Ureter (tissue), 1 donor: Measurements from ENCODE around the gene ZSWIM7. TPM values are rescaled to one million over a fixed set of nuclear protein-coding genes. Genes with fewer than 3 reads are reported as not detected.

Experiments used
- DNase-seq: peaks from one replicate; pipeline ENCODE4 v3.0.0-alpha.2; 2020; ENCODE audit warnings: low spot score
- total RNA-seq: library from RNA; stranded (reverse); gene quantifications from one replicate; pipeline ENCODE4 v1.2.4, GENCODE V29; 2023
- donor health status: DM: yes; HTN: yes; CAD: no.

ZSWIM7 gene, protein sequence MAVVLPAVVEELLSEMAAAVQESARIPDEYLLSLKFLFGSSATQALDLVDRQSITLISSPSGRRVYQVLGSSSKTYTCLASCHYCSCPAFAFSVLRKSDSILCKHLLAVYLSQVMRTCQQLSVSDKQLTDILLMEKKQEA
- total RNA-seq = 29.9 TPM

DNA sequence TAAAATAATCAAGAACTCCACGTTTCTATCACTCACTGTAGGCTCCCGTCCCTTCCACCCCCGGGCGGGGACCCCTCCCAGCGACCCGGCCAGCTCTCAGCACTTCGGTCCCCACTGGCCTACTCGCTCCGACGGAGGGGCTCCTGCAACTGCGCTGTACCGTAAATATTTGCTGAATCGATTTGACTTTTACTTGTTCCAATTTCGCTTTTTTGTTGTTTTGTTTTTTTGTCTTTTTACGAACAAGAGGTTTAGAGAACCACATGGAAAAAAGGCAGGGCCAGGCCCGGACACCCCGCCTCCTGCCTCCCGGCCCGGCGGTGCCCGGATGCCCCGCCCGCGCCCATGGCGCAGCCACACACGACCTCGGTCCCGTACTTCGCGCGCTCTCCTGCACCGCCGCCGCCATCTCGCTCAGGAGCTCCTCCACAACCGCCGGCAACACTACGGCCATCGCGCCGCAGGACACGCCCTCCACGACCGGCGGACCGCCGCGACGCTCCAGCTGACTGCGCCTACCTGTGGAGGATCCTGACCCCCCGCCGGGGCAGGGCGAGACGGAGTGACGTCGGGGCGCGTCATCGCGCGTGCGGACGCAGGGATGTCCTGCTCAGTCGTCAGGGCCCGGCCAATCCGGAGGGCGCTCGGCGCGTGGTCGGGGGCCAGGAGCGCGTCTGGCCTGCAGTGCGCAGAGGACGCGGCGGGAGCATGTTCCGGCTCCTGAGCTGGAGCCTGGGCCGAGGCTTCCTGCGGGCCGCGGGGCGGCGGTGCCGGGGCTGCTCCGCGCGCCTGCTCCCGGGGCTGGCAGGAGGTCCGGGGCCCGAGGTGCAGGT is at the start of gene ZSWIM7, which contains the start of gene TTC19:
TSS of gene ZSWIM7 (minus strand) at position 564 of the 833 bp plus-strand sequence. CDS start at position 454, 110 bp downstream.
TSS of gene TTC19 (plus strand) at position 684 of the 833 bp plus-strand sequence. CDS start at position 709, 25 bp downstream.
- DNase-seq = peak; percentile 96

DNA sequence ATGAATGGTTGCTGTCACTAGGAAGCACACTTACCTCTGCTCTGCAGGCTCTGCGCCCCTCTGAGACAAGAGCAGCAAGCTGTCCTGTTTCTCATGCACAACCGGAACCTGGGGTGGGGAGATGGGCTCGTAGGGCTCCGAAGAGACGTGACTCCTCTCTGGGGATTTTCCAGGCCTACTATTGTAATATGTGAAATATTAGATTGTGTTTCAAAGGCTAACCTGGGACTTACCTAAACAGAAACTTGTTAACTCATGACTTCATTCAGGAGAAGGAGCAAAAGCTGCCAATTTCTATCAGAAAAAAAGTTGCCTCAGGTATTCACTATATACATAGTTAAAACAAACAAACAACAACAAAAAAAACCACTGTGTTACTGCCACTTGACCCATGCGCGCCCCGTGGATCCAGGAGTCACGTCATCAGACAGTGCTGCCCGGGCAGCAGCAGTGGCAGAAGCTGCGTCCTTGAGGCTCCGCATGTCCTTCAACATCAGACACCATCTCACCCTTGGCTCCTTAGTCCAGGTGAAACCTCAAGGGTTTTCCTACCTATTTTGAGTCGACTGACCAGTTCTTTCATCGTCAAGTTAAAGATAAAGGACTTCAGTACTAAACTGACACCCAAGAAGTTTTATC is 49.4 kb upstream of the ZSWIM7 start:
- DNase-seq = no peak

DNA sequence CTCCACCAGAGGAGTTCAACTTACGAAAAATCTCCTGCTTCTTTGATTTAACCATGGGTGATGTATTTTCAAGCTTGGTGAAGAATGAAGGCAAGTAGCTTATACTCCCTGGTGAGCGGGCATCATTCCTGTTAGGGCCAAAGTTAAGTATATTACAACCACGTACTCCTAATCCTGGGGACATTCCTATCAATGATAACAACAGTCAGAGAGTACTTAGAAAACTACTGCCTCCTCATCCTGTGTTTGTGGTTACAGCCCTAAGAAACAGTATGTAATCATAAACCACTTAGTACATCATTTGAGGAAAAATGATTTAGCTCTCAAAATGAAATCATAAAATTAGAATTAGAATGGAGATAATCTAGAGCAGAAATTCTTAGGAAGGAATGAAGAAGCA is 47.5 kb upstream of the ZSWIM7 start:
- DNase-seq = no peak

DNA sequence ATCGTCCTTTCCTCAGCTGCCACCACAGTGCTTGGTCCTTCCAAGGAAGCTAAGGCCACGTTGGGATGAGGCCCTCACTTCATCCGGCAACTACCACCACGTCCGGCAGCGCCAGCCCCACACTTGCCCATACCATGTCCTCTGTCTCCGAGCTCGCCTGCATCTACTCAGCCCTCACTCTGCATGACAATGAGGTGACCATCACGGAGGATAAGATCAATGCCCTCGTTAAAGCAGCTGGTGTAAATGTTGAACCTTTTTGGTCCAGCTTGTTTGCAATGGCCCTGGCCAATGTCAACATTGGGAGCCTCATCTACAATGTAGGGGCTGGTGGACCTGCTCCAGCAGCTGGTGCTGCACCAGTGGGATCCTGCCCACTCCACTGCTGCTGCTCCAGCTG is 45.0 kb upstream of the ZSWIM7 start:
- no peak for DNase-seq

DNA sequence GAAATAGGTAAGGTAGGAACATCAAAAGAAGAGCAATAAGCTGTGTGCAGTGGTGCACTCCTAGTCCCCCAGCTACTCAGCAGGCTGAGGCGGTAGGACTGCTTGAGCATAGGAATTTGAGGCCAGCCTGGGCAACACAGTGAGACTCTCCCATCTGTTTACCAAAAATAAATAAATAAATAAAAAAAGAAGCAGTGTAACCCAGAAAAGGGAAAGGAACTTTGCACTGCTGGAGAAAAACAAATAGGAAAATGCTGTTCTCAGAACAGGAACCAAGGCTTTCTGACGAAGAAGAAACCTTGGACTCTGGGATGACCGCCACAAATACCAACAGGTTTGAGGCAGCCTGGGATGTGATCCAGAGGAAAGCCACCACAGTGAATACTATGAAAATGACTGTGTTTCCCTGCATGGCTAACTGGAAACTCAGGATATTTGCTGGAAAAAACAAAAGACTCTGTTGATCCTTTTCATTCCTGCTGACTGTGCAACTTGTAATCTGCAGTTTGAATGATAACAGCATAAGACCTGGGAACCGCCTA is 41.3 kb upstream of the ZSWIM7 start:
- DNase-seq = no peak

DNA sequence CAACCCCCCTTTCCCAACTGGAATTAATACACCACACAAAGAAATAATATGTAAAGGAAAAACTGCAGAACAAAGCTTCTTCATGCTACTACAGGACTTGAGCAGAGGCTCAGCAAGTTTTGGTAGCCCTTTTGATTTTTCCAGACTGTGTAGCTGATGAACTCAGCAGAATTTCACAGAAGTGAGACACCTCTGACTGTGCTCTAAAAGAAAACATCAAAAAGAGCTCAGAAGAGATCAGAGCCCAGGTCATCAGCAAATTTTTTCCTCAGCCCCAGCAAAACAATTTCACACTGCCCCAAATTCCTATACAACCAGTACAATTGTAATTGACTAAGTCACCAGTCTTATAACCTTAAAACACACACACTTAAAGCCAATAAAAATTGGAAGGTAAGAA is 38.1 kb upstream of the ZSWIM7 start:
- DNase-seq = no peak

DNA sequence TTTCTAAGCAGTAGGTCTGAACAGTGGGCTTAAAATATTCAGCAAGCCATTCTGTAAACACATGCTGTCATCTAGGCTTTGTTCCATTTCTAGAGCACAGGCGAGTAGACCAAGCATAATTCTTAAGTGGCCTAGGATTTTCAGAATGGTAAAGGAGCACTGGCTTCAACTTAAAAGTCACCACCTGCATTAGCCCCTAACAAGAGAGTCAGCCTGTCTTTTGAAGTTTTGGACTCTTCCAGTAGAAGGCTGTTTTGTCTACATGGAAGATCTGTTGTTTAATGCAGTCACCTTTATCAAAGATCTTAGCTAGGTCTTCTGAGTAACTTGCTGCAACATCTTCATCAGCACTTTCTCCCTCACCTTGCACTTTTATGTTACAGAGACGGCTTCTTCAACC is 36.8 kb upstream of the ZSWIM7 start:
- DNase-seq = no peak

DNA sequence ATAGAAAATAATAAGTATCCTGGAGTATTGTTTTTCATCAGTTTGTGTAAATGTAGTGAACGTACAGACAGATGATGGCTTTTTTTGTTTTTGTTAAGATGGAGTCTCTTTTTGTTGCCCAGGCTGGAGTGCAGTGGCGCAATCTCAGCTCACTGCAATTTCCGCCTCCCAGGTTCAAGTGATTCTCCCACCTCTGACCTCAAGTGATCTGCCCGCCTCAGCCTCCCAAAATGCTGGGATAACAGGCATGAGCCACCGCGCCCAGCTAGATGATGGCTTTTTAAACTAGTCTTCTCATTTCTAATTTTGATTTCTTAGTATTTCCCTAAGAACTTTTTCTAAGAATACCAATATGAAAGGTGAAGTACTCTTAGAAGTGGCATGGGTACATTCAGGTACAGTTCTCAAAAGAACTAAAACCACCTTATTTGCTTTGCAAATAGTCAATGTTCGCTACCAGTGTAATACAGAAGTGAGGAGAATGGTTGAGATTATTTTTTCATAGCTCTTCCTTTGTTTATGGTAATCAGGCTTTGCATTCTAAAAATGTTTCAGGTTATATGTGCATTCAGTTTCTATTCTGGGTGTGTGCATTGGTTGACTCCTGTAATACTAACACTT is 34.3 kb upstream of the ZSWIM7 start:
- no peak for DNase-seq

DNA sequence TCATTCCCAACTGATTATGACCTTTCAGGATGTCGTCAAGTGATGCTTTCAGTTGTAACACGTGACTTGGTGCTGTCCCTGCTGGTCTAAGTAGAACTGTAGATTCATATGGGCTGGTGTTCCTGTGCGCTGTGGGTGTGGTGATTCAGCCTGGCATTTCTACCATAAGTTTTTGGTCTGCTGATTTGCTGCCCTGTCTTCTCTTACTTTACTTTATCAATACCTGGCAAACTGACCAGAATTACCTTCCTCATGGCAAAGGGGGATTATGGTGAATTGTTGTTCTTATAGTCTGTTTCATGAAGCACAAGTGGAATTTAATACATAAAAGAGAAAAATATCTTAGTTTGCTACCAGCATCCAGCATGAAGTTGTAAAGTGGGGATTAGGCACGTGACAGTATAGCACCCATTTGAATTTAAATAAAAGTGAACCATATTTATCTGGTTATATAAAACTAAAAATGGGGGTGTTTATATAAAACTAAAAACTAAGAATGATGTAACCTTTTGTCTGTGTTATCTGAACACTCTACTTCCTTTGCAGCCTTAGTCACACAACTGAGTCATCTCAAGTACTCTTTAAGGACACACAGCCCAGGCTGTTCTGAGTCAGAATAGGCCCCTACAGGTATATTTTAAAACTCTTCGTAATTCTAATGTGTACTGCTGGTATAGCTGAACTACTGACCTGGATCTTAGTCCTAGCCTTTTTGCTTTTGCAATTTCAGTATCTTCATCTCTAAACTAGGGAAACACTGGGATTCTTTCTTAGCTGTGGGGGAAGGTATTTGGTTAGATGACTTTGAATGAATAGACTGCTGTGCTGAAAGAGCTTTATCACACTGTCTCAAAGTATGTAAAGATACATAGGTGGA is 28.4 kb upstream of the ZSWIM7 start:
- DNase-seq = no peak

DNA sequence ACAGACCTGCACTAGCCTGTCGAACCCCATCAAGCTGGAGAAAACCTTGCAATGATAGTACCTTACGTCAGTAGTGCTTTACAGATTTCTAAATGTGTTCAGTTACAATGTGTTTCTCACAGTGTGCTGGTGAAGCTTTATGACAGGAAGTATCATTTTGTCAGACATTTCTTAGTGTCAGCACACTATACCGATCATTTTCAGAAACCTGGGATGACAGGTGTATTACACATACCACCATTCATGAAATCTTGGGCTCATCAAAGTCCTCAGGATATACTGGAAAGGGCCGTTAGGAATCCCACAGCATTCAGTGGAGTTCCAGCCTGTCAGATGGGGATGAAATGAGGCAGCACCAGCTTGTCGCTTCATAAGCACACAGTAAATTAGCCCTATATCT is 27.4 kb upstream of the ZSWIM7 start:
- no peak for DNase-seq

DNA sequence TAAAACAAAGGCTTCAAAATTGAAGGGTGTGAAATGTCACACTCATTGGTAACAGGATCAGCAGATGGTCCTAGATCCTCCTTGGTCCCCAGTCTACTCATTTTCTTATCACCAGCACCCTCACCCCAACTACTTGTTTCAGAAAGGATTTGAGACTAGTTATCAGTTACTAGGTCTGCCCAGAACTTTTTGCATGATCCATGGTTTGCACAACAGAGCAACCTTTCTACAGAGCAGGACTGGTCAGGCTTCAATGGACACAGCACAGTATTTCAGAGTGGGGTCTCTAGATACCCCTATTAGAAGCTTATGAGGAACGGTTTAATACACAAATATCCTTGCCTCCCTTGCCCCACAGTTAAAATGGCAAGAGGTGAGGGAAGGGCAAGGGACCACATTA is 25.7 kb upstream of the ZSWIM7 start:
- no peak for DNase-seq

DNA sequence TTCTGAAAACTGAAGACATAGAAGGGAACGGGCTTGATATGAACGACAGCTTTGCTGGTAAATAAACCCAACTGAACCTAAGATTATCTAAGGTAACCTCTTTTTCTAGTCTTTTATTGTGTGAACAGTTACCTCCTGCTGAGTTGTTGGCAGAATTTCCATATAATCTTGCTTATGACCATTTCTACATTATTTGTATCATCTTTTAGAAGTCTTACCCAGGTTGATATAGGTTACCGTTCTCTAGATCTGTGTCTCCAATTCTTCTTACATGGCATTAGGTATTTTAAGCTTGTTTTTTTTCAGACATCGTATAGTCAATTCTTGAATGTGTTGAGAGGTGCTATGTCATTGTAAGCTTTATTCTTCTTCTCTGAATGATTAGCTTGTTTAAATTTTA is 24.4 kb upstream of the ZSWIM7 start:
- DNase-seq = no peak

DNA sequence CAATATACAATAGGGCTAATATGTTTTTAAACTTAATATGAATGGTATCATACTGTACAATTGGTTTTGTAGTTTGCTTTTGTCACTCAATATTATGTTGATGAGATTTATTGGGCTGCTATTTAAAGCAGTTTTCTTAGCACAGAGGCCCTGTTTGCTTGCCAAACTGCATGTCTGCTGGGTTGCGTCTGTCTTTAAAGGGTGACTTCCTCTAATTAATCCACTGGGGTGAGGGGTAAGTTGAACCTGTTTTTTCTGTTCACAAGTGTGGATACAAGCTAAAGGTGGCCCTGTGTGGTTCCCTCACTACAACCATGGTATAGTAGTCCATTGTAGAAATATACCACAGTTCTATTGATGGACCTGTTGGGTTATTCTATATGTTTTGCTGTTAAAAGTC is 19.8 kb upstream of the ZSWIM7 start:
- DNase-seq = no peak

DNA sequence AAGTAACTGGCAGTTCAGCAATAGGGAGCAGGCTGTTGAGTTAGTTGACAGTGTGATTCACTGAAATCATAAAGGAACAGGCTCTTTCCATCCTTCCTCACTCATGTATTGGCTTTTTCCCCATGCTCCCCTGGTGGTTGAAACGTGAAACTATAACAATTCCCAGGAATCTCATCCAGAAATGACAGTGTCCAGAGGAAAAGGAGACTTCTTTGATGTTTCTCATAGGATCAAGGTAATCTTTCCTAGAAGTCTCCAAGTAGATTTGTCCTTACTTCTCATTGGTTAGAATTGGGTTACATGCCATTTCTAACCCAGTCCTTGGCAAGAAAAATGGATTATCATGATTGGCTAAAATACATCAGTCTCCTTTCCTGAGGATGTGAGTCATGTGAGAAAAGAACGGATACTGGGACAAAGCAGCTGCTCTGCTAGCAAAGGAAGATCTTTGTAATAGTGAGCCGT is 14.5 kb upstream of the ZSWIM7 start:
- DNase-seq = no peak

DNA sequence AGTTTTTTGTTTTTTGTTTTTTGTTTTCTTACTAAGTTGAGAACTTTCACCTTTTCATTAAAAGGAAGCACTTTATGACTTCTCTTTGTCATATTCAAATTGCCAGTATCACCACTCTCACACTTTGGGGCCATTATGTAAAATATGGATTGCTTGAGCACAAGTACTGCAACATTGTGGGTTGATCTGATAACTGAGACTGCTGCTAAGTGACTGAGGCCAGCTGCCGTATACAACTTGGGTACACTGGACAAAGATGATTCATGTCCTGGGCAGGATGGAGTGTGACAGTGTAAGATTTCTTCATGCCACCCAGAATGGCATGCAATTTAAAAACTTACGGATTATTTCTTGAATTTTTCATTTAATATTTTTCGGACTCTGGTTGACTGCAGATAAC is 7.9 kb upstream of the ZSWIM7 start:
- no peak for DNase-seq

DNA sequence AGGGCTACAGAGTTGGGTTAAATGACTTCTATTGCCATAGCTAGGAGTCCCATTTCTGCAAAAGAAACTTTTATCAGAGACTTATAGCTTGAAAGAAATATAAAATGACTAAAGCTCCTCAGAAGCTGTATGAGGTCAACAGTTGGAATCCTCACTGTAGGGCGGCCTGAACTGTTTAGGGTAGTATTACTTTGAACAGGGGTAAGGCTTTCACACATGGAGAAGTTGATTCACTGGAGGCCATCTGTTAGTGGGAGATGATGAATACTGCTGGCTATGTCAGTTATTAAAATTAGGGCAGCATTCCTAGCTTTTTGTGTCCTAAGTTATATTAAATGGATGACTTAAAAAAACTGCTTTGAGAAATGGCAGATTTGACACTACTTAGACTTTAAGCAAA is 6.1 kb upstream of the ZSWIM7 start:
- no peak for DNase-seq

DNA sequence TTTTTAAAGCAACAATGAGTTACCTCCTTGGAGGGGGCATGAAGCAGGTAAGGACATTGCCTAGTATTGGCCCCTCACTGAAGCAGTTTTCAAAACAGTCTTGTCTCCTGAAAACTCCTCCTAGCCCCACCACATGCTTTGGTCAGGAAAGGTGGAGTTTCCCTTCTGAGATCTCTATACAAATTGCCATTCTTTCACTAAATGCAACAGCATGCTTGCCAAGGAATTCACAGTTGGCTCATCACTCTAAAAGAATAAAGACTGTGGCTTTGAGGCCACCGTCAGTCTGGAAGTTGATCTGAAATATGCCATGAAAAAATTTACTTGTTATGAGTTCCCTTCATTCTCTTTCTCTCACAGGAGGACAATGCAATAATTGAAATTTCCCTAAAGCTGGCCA is 4.3 kb upstream of the ZSWIM7 start:
- no peak for DNase-seq

DNA sequence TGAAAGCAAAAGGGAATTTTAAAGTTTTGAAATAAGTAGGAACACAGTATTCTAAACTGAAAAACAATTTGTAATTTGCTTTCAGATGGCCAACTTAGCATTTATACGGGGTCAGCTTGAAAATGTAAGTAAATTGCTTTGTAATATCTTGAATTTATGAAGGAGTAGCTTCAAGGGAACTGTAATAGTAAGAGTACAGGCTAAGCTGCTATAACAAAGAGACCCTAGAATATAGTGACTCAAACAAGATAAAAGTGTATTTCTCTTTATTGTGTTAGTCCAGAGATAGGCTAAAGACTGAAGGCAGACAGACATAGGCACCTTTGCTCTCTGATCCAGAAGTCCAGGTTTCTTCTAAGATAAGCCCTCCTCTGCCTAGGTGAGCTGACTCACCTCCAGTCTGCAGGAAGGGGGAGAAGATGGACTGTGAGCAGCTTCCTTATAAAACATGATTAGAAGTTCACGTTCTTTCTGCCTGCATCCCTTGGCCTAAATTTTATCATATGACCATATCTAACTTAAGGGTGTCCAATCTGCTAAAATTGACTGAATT is 3.3 kb upstream of the ZSWIM7 start:
- DNase-seq = no peak

DNA sequence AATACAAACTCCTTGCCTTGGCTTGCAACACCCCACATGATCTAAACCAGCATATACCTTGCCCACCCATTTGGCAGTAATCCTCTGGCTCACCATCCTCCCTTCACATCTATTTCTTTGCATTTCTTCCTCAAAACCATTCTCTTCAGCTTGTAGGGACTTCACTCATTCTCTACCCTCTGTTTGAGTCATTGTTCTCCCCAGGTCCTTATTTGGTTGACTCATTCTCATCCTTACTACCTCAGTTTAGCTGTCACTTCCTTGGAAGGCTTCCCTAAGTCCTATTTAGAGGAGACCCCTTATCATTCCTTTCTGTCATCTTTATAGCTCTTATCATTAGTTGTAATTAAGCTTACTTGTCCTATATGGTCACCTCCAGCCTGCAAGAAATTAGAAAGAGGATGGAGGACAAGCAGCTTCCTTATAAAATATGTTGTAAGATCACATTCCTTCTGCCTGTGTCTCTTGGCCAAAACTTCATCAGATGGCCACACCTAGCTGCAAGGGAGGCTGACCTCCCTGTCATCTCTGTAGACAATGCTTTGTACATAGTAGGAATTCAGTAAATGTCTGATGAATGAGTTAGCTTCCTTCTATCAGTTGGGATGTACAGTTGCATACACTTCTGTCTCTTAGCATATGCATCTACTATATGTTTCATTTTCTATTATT is 1.9 kb upstream of the ZSWIM7 start:
- DNase-seq = no peak
